Upper lobe of right lung (tissue), 1 donor: ENCODE measurements around the gene IKZF1. TPM values are rescaled to one million over a fixed set of nuclear protein-coding genes. Genes with fewer than 3 reads are reported as not detected.

Experiments used
- ATAC-seq: fragments of 200-7000 bp; cut with Tn5 transposase; one replicate; pipeline ENCODE4 v1.9.1; 2020; ENCODE audit warnings: mild to moderate bottlenecking, moderate library complexity
- DNase-seq: peaks from one replicate; pipeline ENCODE4 v3.0.0-alpha.2; 2020
- H3K27ac ChIP-seq: fragments of 200-600 bp; one replicate; pipeline ENCODE4 v1.8.0; 2022
- H3K27me3 ChIP-seq: fragments of 200-600 bp; one replicate; pipeline ENCODE4 v1.8.0; 2022; ENCODE audit warnings: mild to moderate bottlenecking
- H3K36me3 ChIP-seq: fragments of 200-600 bp; one replicate; pipeline ENCODE4 v1.8.0; 2022
- H3K4me1 ChIP-seq: fragments of 200-600 bp; one replicate; pipeline ENCODE4 v1.8.0; 2022
- H3K4me3 ChIP-seq: fragments of 200-600 bp; one replicate; pipeline ENCODE4 v1.8.0; 2022; ENCODE audit warnings: mild to moderate bottlenecking
- H3K9me3 ChIP-seq: fragments of 200-600 bp; one replicate; pipeline ENCODE4 v1.8.0; 2022
- CTCF ChIP-seq: fragments of 200-600 bp; IDR thresholded peaks from one replicate; pipeline ENCODE4 v1.8.0; 2022; ENCODE audit warnings: antibody characterized with exemption
- intact Hi-C: fragments of 100-400 bp; cut with DNase I; formaldehyde crosslinking; loops from one replicate; pipeline ENCODE4 v1.11.0; 2022
- total RNA-seq: library from RNA; stranded (reverse); fragmentation: NEBNext Ultra II Directional; extraction: Animal tissue kit (Norgen Biotek cat#: 25700); gene quantifications from one replicate; pipeline ENCODE4 v1.2.1, GENCODE V29; 2021
- donor health status: DM: no; HTN: yes; CAD: no; lungs with severe emphysema.

IKZF1 gene
- total RNA-seq, 1 donor from 2014 or later, result 41.4 TPM

- no peaks in the 10 kb centered on the region for H3K4me1 ChIP-seq
- ATAC-seq (peak; percentile 16), DNase-seq (no peak)
- no peaks in the 10 kb centered on the region for H3K9me3 ChIP-seq
- H3K4me3 ChIP-seq, result no peak overlapping the region
- no peak for TF ChIP-seq CTCF
- no peaks in the 10 kb centered on the region for H3K27me3 ChIP-seq
- no peaks in the 10 kb centered on the region for H3K36me3 ChIP-seq
- intact Hi-C loops, result no loop called here
- no peak overlapping the region for H3K27ac ChIP-seq
These were observed 35.5 kb downstream of the IKZF1 start for GRCh38 chr7:50339990-50340500.

GRCh38 chr7:50341724-50342123, 37.2 kb downstream of the IKZF1 start:
- no peak for ATAC-seq
- Histone ChIP-seq H3K4me1 (no peaks in the 10 kb centered on the region), H3K27me3 (no peaks in the 10 kb centered on the region), H3K27ac (no peak overlapping the region), H3K9me3 (no peaks in the 10 kb centered on the region), H3K36me3 (no peaks in the 10 kb centered on the region), H3K4me3 (no peak overlapping the region)
- intact Hi-C loops, result no loop called here
- no peak for TF ChIP-seq CTCF
- no peak for DNase-seq

GRCh38 chr7:50342616-50343114, 38.1 kb downstream of the IKZF1 start:
- H3K4me1 ChIP-seq, result no peaks in the 10 kb centered on the region
- no peaks in the 10 kb centered on the region for H3K36me3 ChIP-seq
- H3K27me3 ChIP-seq, result no peaks in the 10 kb centered on the region
- H3K4me3 ChIP-seq, result no peak overlapping the region
- no peaks in the 10 kb centered on the region for H3K9me3 ChIP-seq
- TF ChIP-seq CTCF, result no peak
- DNase-seq, result no peak
- peak; percentile 72 for ATAC-seq
- H3K27ac ChIP-seq, result no peak overlapping the region
- intact Hi-C loops, result no loop called here

GRCh38 chr7:50346545-50347497, 42.3 kb downstream of the IKZF1 start:
- no peak for DNase-seq
- no peak for TF ChIP-seq CTCF
- peak overlapping the region; percentile 8 for H3K27ac ChIP-seq
- no peaks in the 10 kb centered on the region for H3K27me3 ChIP-seq
- no peak overlapping the region for H3K4me3 ChIP-seq
- H3K36me3 ChIP-seq, result no peaks in the 10 kb centered on the region
- H3K4me1 ChIP-seq, result no peaks in the 10 kb centered on the region
- H3K9me3 ChIP-seq, result no peaks in the 10 kb centered on the region
- ATAC-seq, result no peak
- intact Hi-C loops, result no loop called here

GRCh38 chr7:50347693-50348092, 43.2 kb downstream of the IKZF1 start:
- DNase-seq, result no peak

More at GRCh38 chr7:50347693-50348092, 43.2 kb downstream of the IKZF1 start:
- no peak for TF ChIP-seq CTCF
- no peaks in the 10 kb centered on the region for H3K36me3 ChIP-seq
- no peak overlapping the region for H3K27ac ChIP-seq
- intact Hi-C loops, result no loop called here
- H3K9me3 ChIP-seq, result no peaks in the 10 kb centered on the region
- H3K4me3 ChIP-seq, result no peak overlapping the region
- no peaks in the 10 kb centered on the region for H3K4me1 ChIP-seq
- H3K27me3 ChIP-seq, result no peaks in the 10 kb centered on the region
- ATAC-seq, result no peak
